ENCODE results near the gene ATP6AP1.

Gene ATP6AP1

DNA sequence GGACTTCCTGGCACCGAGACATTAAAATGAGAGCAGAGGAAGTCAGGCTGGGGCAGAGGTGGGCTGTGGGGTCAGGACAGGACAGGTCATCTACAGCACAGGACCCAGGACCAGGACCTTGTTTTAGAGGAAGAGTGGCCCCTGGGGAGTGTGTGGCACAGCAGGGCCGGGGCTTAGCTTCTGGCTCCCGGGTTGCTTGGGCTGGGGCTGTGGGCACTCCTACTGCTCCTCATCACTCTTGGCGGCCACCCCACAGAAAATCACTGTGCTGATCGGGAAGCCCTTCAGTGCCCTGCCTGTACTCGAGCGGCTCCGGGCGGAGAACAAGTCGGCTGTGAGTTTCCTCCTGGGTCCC lies 8.1 kb upstream of the ATP6AP1 start:
- no peak overlapping the region for H3K4me3 ChIP-seq (replicated peaks; ENCODE audit: low read depth, low read length)
- TF ChIP-seq, protein P1, sequence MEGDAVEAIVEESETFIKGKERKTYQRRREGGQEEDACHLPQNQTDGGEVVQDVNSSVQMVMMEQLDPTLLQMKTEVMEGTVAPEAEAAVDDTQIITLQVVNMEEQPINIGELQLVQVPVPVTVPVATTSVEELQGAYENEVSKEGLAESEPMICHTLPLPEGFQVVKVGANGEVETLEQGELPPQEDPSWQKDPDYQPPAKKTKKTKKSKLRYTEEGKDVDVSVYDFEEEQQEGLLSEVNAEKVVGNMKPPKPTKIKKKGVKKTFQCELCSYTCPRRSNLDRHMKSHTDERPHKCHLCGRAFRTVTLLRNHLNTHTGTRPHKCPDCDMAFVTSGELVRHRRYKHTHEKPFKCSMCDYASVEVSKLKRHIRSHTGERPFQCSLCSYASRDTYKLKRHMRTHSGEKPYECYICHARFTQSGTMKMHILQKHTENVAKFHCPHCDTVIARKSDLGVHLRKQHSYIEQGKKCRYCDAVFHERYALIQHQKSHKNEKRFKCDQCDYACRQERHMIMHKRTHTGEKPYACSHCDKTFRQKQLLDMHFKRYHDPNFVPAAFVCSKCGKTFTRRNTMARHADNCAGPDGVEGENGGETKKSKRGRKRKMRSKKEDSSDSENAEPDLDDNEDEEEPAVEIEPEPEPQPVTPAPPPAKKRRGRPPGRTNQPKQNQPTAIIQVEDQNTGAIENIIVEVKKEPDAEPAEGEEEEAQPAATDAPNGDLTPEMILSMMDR (IDR thresholded peaks at IDR 0.05; ENCODE audit: low read length, missing control alignments), result no peak
- no peak for DNase-seq (ENCODE audit: low read depth)

DNA sequence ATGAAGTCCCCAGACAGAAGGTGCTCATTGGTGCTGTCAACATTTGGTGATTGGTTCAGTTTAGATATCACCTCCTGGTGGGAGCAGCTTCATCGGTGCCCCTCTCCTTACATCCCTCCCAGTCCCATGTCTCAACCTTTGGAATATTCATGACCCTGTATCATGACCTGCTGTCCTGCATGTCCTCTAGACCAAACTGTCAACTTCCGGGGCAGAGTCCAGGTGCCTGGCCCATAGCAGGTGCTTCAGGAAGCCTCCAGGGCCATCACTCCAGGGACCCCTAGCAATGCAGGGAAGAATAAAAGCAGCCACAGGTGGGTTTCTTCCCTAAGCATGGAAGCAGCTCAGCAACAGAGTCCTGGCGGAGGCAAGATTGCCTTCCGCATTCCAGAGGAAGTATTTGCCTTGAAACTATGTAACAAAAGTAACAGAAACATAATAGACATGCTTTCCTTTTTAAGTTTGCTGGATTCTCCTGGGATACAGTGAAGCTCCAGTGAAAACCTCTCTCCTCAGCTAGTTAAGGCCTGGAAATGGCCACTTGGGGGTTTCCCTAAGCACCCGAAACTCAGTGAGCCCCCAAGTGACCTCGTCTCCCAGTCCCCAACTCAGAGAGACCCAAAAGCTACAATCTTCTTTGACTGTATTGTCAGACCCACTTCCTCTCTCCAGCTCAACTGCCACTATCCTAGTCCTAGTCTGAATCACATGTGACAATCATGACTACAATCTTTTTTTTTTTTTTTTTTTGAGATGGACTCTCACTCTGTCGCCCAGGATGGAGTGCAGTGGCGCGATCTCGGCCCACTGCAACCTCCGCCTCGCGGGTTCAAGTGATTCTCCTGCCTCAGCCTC lies 1.3 kb upstream of the ATP6AP1 start:
- DNase-seq (ENCODE audit: low read depth), result no peak
- H3K4me3 ChIP-seq (replicated peaks; ENCODE audit: low read depth, low read length), result no peak overlapping the region
- TF ChIP-seq, protein P1 (IDR thresholded peaks at IDR 0.05; ENCODE audit: low read length, missing control alignments), result no peak

DNA sequence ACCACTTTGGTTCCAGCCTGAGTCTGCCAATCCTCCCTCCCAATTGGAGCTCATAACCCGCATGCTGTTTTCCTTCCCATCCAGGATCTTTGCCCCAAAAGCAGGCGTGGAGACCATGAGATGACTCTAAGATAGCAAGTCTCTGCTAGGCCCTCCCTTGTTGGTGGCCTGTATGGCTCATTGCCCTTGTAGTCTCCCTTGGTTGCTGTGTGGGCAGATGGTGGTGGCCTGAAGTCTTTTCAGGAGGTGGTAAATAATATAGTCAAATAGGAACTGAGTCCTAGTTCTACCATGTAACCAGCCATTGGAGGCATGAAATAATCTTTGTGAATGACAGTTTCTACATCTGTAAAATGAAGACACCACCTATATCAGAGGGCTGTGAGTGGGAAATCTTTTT lies 1.2 kb downstream of the ATP6AP1 start:
- no peak for DNase-seq (ENCODE audit: low read depth)
- TF ChIP-seq, protein P1 (IDR thresholded peaks at IDR 0.05; ENCODE audit: low read length, missing control alignments), result no peak
- H3K4me3 ChIP-seq (replicated peaks; ENCODE audit: low read depth, low read length), result peak overlapping the region; percentile 66

DNA sequence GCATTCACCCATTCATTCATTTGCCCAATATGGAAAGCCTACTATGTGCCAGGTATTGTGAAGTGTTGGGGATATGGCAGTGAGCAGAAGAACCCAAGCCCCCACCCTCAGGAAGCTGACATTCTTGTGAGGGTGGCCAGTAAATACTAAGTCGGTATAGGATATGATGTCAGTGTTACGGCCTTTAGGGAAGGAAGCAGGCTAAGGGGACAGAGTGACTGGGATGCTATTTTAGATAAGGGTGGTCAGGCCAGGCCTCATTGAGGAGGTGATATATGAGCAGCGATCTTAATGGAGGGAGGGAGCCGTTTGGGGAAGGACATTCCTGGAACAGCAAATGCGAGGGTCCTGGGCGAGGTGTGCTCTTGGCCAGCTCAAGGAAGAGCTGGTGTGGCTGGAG lies 2.0 kb downstream of the ATP6AP1 start:
- TF ChIP-seq, protein P1 (IDR thresholded peaks at IDR 0.05; ENCODE audit: low read length, missing control alignments), result no peak
- H3K4me3 ChIP-seq (replicated peaks; ENCODE audit: low read depth, low read length), result no peak overlapping the region
- no peak for DNase-seq (ENCODE audit: low read depth)

DNA sequence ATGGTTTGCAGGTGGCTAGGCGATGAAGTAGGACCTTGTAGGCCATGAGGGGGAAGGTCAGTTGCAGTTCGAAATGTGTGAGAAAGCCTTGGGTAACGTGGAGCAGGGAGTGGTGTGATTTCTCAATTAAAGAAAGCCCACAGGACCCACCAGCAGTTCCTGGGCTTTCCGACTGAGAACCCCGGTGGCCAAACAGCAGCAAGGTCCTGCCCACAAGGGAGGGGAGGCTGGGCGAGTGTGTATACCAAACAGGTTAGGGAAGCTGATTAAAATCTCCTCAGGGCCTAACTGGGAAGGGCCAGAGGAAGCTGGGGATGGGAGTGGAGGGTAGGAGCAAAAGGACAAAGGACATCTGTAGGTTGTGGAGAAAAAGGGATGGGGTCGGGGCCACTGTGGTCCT lies 2.4 kb downstream of the ATP6AP1 start:
- no peak overlapping the region for H3K4me3 ChIP-seq (replicated peaks; ENCODE audit: low read depth, low read length)
- no peak for DNase-seq (ENCODE audit: low read depth)
- TF ChIP-seq, protein P1 (IDR thresholded peaks at IDR 0.05; ENCODE audit: low read length, missing control alignments), result no peak

DNA sequence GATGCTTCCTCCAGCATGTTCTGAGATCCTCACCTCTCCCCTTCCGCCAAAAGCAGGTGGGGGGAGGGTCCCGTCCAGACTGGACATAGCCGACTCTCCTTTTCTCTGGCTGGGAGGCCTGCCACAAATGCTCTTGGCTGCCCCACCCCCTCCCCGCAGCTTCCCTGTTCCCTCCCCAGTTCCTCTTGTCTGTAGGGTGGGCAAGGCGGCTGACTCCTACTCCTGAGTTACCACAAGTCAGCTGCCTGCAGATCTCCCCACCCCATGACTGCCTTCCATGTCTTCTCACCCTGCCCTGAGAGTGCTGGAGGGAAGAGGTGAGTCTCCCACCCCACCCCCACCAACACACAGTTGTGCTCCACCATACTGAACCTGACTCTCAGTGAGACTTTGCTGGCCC lies 2.9 kb downstream of the ATP6AP1 start:
- DNase-seq (ENCODE audit: low read depth), result no peak
- no peak overlapping the region for H3K4me3 ChIP-seq (replicated peaks; ENCODE audit: low read depth, low read length)
- TF ChIP-seq, protein P1 (IDR thresholded peaks at IDR 0.05; ENCODE audit: low read length, missing control alignments), result no peak

DNA sequence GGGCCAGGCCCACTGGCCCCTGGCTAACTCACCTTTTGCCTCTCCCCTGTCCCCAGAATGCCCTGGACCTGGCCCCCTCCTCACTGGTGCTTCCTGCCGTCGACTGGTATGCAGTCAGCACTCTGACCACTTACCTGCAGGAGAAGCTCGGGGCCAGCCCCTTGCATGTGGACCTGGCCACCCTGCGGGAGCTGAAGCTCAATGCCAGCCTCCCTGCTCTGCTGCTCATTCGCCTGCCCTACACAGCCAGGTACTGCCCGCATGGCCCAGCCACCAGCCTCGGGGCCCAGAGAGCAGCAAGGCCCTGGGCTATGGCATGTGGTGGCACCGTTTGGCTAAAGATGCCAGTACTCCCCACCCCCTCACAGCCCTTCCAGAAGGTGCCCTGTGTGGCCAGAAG lies 3.7 kb downstream of the ATP6AP1 start:
- no peak for DNase-seq (ENCODE audit: low read depth)
- no peak overlapping the region for H3K4me3 ChIP-seq (replicated peaks; ENCODE audit: low read depth, low read length)
- TF ChIP-seq, protein P1 (IDR thresholded peaks at IDR 0.05; ENCODE audit: low read length, missing control alignments), result no peak

All from fibroblast of pulmonary artery (primary cell).